Trophoblast cell (in vitro differentiated cells and primary cell): ENCODE results near the gene BLOC1S4.

ENCODE experiments used
- DNase-seq, 2 donors: peaks; one replicate each; pipeline ENCODE4 v3.0.0-alpha.2; 2016
- H2AFZ ChIP-seq: 2 replicates; pipeline ENCODE4 v1.6.1; 2013; ENCODE audit warnings: low read length, moderate library complexity, mild to moderate bottlenecking; ENCODE audit not compliant: insufficient read depth, poor library complexity
- H2AK5ac ChIP-seq: 2 replicates; pipeline ENCODE4 v1.6.1; 2013; ENCODE audit warnings: mild to moderate bottlenecking, low read length
- H2BK120ac ChIP-seq: 2 replicates; pipeline ENCODE4 v1.6.1; 2013; ENCODE audit warnings: low read length, mild to moderate bottlenecking, moderate library complexity; ENCODE audit not compliant: insufficient read depth, poor library complexity
- H2BK12ac ChIP-seq: 2 replicates; pipeline ENCODE4 v1.6.1; 2013; ENCODE audit warnings: mild to moderate bottlenecking, low read length, moderate library complexity
- H2BK5ac ChIP-seq: 2 replicates; pipeline ENCODE4 v1.6.1; 2013; ENCODE audit warnings: low read length, low read depth, moderate library complexity, mild to moderate bottlenecking; ENCODE audit not compliant: poor library complexity
- H3K14ac ChIP-seq: 2 replicates; pipeline ENCODE4 v1.6.1; 2013; ENCODE audit warnings: mild to moderate bottlenecking, low read length
- H3K18ac ChIP-seq: 2 replicates; pipeline ENCODE4 v1.6.1; 2013; ENCODE audit warnings: mild to moderate bottlenecking, low read length
- H3K23ac ChIP-seq: 2 replicates; pipeline ENCODE4 v1.6.1; 2013; ENCODE audit warnings: low read length
- H3K27ac ChIP-seq: 2 replicates; pipeline ENCODE4 v1.5.1; 2013; ENCODE audit warnings: low read depth, mild to moderate bottlenecking, inconsistent platforms, low read length, moderate library complexity
- H3K27me3 ChIP-seq: 2 replicates; pipeline ENCODE4 v1.6.1; 2013; ENCODE audit warnings: inconsistent platforms, mild to moderate bottlenecking, low read length, moderate library complexity; ENCODE audit not compliant: insufficient read depth
- H3K36me3 ChIP-seq, 2 experiments: 1 replicate in 1 of 2; 2 replicates in 1 of 2; pipeline ENCODE4 v1.6.1; 2013; ENCODE audit warnings: low read length in 2 of 2, mild to moderate bottlenecking in 2 of 2, moderate library complexity in 1 of 2; ENCODE audit not compliant: insufficient read depth in 2 of 2, control insufficient read depth in 1 of 2
- H3K4ac ChIP-seq: 2 replicates; pipeline ENCODE4 v1.6.1; 2013; ENCODE audit warnings: low read depth, mild to moderate bottlenecking, low read length, moderate library complexity
- H3K4me1 ChIP-seq, 2 experiments: 1 replicate in 1 of 2; 2 replicates in 1 of 2; pipeline ENCODE4 v1.6.1; 2013; ENCODE audit warnings: low read length in 2 of 2, mild to moderate bottlenecking in 2 of 2, moderate library complexity in 1 of 2; ENCODE audit not compliant: insufficient read depth in 2 of 2, control insufficient read depth in 1 of 2
- H3K4me2 ChIP-seq: 2 replicates; pipeline ENCODE4 v1.6.1; 2013; ENCODE audit warnings: inconsistent platforms, mild to moderate bottlenecking, low read length, moderate library complexity
- H3K4me3 ChIP-seq: 2 replicates; pipeline ENCODE4 v1.5.1; 2013; ENCODE audit warnings: mild to moderate bottlenecking, low read depth, low read length, inconsistent platforms
- H3K79me1 ChIP-seq: one replicate; pipeline ENCODE4 v1.6.1; 2013; ENCODE audit warnings: low read length
- H3K79me2 ChIP-seq: 2 replicates; pipeline ENCODE4 v1.6.1; 2013; ENCODE audit warnings: low read length, mild to moderate bottlenecking; ENCODE audit not compliant: control insufficient read depth, insufficient read depth, poor library complexity
- H3K9ac ChIP-seq: 2 replicates; pipeline ENCODE4 v1.6.1; 2013; ENCODE audit warnings: mild to moderate bottlenecking, low read length
- H3K9me3 ChIP-seq: 2 replicates; pipeline ENCODE4 v1.6.1; 2013; ENCODE audit warnings: low read depth, mild to moderate bottlenecking, control low read depth, inconsistent platforms, low read length; ENCODE audit not compliant: insufficient read depth
- H4K12ac ChIP-seq: 2 replicates; pipeline ENCODE4 v1.6.1; 2013; ENCODE audit warnings: low read depth, mild to moderate bottlenecking, low read length, moderate library complexity
- H4K8ac ChIP-seq: 2 replicates; pipeline ENCODE4 v1.6.1; 2013; ENCODE audit warnings: low read depth, mild to moderate bottlenecking, low read length, moderate library complexity
- H4K91ac ChIP-seq: one replicate; pipeline ENCODE4 v1.6.1; 2013; ENCODE audit warnings: low read depth, mild to moderate bottlenecking, low read length, moderate library complexity
- WGBS: extraction: QIAGEN DNeasy Blood & Tissue Kit; methylation state at CpG from one replicate; pipeline ENCODE4 v1.1.7; 2013; ENCODE audit warnings: missing lambda C conversion rate; ENCODE audit not compliant: insufficient read length, insufficient coverage; ENCODE audit errors: extremely low coverage; 5-methylcytosine and 5-hydroxymethylcytosine counted together

BLOC1S4 gene

GRCh38 chr4:6752486-6752829, 36.5 kb downstream of the BLOC1S4 start:
- H3K18ac ChIP-seq, result no peak overlapping the region
- no peak overlapping the region for H3K4ac ChIP-seq
- H3K9me3 ChIP-seq, result no peaks in the 10 kb centered on the region
- H3K9ac ChIP-seq, result no peak overlapping the region
- H4K12ac ChIP-seq, result no peak overlapping the region
- H3K4me3 ChIP-seq, result no peak overlapping the region
- no peak for DNase-seq
- no peak overlapping the region for H2BK5ac ChIP-seq
- H4K8ac ChIP-seq, result no peak overlapping the region
- H2BK12ac ChIP-seq, result no peak overlapping the region
- no peaks in the 10 kb centered on the region for H3K27me3 ChIP-seq
- no peak overlapping the region for H2AK5ac ChIP-seq
- H3K4me2 ChIP-seq, result no peak overlapping the region
- H3K79me2 ChIP-seq, result no peaks in the 10 kb centered on the region
- H3K4me1 ChIP-seq, result peaks cover 4 to 25% of the 10 kb centered on the region in 2 experiments
- H3K23ac ChIP-seq, result no peak overlapping the region
- no peak overlapping the region for H3K14ac ChIP-seq
- H2BK120ac ChIP-seq, result no peak overlapping the region
- WGBS, result no CpG with 5 or more reads among the region's 6 CpGs
- no peaks in the 10 kb centered on the region for H3K36me3 ChIP-seq
- H2AFZ ChIP-seq, result no peak overlapping the region
- no peak overlapping the region for H4K91ac ChIP-seq
- H3K79me1 ChIP-seq, result peaks cover 5% of the 10 kb centered on the region
- no peak overlapping the region for H3K27ac ChIP-seq

GRCh38 chr4:6753103-6753560, 37.2 kb downstream of the BLOC1S4 start:
- Histone ChIP-seq H2AK5ac (no peak overlapping the region), H3K4me3 (no peak overlapping the region), H3K4me2 (no peak overlapping the region), H4K91ac (peak overlapping the region; percentile 56), H3K27ac (no peak overlapping the region), H2BK120ac (no peak overlapping the region), H3K79me2 (no peaks in the 10 kb centered on the region), H3K9me3 (no peaks in the 10 kb centered on the region), H3K4ac (no peak overlapping the region), H3K23ac (no peak overlapping the region), H2AFZ (peak overlapping the region; percentile 52), H2BK12ac (peak overlapping the region; percentile 86), H3K9ac (no peak overlapping the region), H3K14ac (peak overlapping the region; percentile 75), H3K79me1 (peaks cover 5% of the 10 kb centered on the region), H2BK5ac (no peak overlapping the region), H3K18ac (no peak overlapping the region), H3K36me3 (no peaks in the 10 kb centered on the region), H3K27me3 (no peaks in the 10 kb centered on the region), H4K8ac (peak overlapping the region; percentile 63), H4K12ac (peak overlapping the region; percentile 67), H3K4me1 (peaks cover 4 to 25% of the 10 kb centered on the region in 2 experiments)
- DNase-seq, result peak; percentile 73 to 84
- WGBS, result no CpG with 5 or more reads among the region's 18 CpGs

GRCh38 chr4:6753891-6754290, 37.9 kb downstream of the BLOC1S4 start:
- Histone ChIP-seq H4K8ac (peak overlapping the region; percentile 2), H3K9me3 (no peaks in the 10 kb centered on the region), H3K4me2 (no peak overlapping the region), H3K4me1 (peaks cover 4 to 30% of the 10 kb centered on the region in 2 experiments), H3K23ac (no peak overlapping the region), H3K4ac (no peak overlapping the region), H3K27ac (no peak overlapping the region), H4K12ac (no peak overlapping the region), H2AK5ac (no peak overlapping the region), H3K9ac (no peak overlapping the region), H3K4me3 (no peak overlapping the region), H3K18ac (no peak overlapping the region), H3K14ac (no peak overlapping the region), H2BK120ac (no peak overlapping the region), H2BK5ac (no peak overlapping the region), H3K27me3 (no peaks in the 10 kb centered on the region), H2BK12ac (no peak overlapping the region), H2AFZ (no peak overlapping the region), H3K79me1 (peaks cover 5% of the 10 kb centered on the region), H3K79me2 (no peaks in the 10 kb centered on the region), H3K36me3 (no peaks in the 10 kb centered on the region), H4K91ac (peak overlapping the region; percentile 36)
- WGBS, result no CpG with 5 or more reads among the region's 9 CpGs
- no peak for DNase-seq

- Histone ChIP-seq H3K79me2 (no peaks in the 10 kb centered on the region), H3K4me1 (peaks cover 4 to 27% of the 10 kb centered on the region in 2 experiments), H3K79me1 (peaks cover 5% of the 10 kb centered on the region), H3K27ac (no peak overlapping the region), H3K4ac (no peak overlapping the region), H4K91ac (no peak overlapping the region), H3K23ac (no peak overlapping the region), H2AK5ac (no peak overlapping the region), H3K27me3 (no peaks in the 10 kb centered on the region), H3K36me3 (no peaks in the 10 kb centered on the region), H2BK120ac (no peak overlapping the region), H3K4me3 (no peak overlapping the region), H2AFZ (no peak overlapping the region), H4K8ac (no peak overlapping the region), H2BK12ac (no peak overlapping the region), H3K14ac (no peak overlapping the region), H2BK5ac (no peak overlapping the region), H4K12ac (no peak overlapping the region), H3K9ac (no peak overlapping the region), H3K4me2 (no peak overlapping the region), H3K9me3 (no peaks in the 10 kb centered on the region), H3K18ac (no peak overlapping the region)
- no CpG with 5 or more reads among the region's 3 CpGs for WGBS
- no peak for DNase-seq
Observed at GRCh38 chr4:6754481-6755087, 38.6 kb downstream of the BLOC1S4 start.
